ENCODE data around the gene PLCB1. TPM values are rescaled to one million over a fixed set of nuclear protein-coding genes. Genes with fewer than 3 reads are reported as not detected.
A peak's percentile ranks its signal among the peaks of the same experiment; 100 is the strongest.

PLCB1 gene
- total and polyA plus RNA-seq, 2 experiments from 2014 or later: 8.0 to 17.6 TPM

GRCh38 chr20:8304124-8304816, 172.2 kb downstream of the PLCB1 start:
- TF ChIP-seq, protein P1, sequence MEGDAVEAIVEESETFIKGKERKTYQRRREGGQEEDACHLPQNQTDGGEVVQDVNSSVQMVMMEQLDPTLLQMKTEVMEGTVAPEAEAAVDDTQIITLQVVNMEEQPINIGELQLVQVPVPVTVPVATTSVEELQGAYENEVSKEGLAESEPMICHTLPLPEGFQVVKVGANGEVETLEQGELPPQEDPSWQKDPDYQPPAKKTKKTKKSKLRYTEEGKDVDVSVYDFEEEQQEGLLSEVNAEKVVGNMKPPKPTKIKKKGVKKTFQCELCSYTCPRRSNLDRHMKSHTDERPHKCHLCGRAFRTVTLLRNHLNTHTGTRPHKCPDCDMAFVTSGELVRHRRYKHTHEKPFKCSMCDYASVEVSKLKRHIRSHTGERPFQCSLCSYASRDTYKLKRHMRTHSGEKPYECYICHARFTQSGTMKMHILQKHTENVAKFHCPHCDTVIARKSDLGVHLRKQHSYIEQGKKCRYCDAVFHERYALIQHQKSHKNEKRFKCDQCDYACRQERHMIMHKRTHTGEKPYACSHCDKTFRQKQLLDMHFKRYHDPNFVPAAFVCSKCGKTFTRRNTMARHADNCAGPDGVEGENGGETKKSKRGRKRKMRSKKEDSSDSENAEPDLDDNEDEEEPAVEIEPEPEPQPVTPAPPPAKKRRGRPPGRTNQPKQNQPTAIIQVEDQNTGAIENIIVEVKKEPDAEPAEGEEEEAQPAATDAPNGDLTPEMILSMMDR (IDR thresholded peaks at IDR 0.05; ENCODE audit: low read depth, low read length): no peak
- Histone ChIP-seq H3K9me3 (ENCODE audit: low read depth) (no peaks in the 10 kb centered on the region), H3K4me1 (ENCODE audit: low read depth) (peaks cover 5% of the 10 kb centered on the region), H3K27ac (no peak overlapping the region), H3K36me3 (no peaks in the 10 kb centered on the region), H3K4me3 (no peak overlapping the region), H3K27me3 (no peaks in the 10 kb centered on the region)
- DNase-seq (ENCODE audit: low read depth in 1 of 2, low spot score in 1 of 2): no peak

DNA sequence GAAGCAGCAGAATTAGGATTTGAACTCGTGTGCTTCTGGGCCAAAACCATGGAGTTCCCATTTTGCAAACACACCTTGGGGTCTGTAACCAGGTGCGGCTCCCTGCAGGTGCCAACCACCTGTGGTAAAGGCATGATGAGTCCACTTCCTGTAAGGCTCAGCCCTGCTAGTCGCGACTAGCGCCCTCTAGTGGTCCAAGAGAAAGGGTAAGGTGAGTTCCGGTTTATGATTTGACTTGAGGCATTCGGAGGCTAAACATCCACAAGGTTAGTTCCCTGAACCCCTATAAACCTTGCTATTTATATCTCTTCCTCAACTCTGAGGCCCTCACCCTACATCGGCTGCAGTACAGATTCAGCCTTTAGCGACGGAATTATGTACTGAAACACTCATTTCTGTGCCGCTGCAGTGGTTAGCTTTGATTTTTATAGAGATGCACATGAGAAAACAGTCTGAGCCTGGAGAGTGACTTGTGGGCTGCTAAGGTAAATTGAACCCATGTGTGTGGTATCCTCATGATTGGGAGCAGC, 173.4 kb downstream of the PLCB1 start:
- Histone ChIP-seq H3K27ac (no peak overlapping the region), H3K36me3 (no peaks in the 10 kb centered on the region), H3K4me1 (ENCODE audit: low read depth) (peaks cover 13% of the 10 kb centered on the region), H3K27me3 (no peaks in the 10 kb centered on the region), H3K9me3 (ENCODE audit: low read depth) (no peaks in the 10 kb centered on the region), H3K4me3 (no peak overlapping the region)
- TF ChIP-seq, protein P1 (IDR thresholded peaks at IDR 0.05; ENCODE audit: low read depth, low read length): peak; percentile 67
- peak; percentile 43 to 64 for DNase-seq (ENCODE audit: low read depth in 1 of 2, low spot score in 1 of 2)

DNA sequence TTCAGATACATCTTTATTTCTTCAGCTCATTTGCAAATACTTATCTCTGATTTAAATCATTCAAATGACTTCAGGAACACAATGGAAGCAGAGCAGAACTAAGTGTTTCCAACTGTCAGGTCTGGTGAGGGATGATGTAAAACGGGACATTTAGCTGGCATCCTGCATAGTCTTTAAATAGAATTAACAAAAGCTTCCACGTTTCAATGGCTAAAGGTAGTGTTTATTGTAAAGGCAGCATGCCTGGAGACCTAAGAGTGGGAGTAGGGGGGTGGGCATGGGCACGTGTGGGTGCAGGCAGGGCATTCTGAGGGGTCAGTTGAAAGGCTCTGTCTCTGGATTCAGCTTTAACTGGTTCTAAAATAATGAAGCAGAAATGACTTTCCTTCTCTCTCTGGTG, 174.9 kb downstream of the PLCB1 start:
- Histone ChIP-seq H3K9me3 (ENCODE audit: low read depth) (no peaks in the 10 kb centered on the region), H3K4me3 (no peak overlapping the region), H3K4me1 (ENCODE audit: low read depth) (peaks cover 23% of the 10 kb centered on the region), H3K36me3 (no peaks in the 10 kb centered on the region), H3K27me3 (no peaks in the 10 kb centered on the region), H3K27ac (no peak overlapping the region)
- DNase-seq (ENCODE audit: low read depth in 1 of 2, low spot score in 1 of 2): no peak
- TF ChIP-seq, protein P1 (IDR thresholded peaks at IDR 0.05; ENCODE audit: low read depth, low read length): no peak

- H3K36me3 ChIP-seq: no peaks in the 10 kb centered on the region
- H3K4me1 ChIP-seq (ENCODE audit: low read depth): peaks cover 19% of the 10 kb centered on the region
- H3K27me3 ChIP-seq: no peaks in the 10 kb centered on the region
- peak; percentile 22 to 49 for DNase-seq (ENCODE audit: low read depth in 1 of 2, low spot score in 1 of 2)
- H3K27ac ChIP-seq: no peak overlapping the region
- TF ChIP-seq, protein P1 (IDR thresholded peaks at IDR 0.05; ENCODE audit: low read depth, low read length): no peak
- H3K9me3 ChIP-seq (ENCODE audit: low read depth): no peaks in the 10 kb centered on the region
- no peak overlapping the region for H3K4me3 ChIP-seq
These were observed 177.6 kb downstream of the PLCB1 start for GRCh38 chr20:8309634-8310033.

DNA sequence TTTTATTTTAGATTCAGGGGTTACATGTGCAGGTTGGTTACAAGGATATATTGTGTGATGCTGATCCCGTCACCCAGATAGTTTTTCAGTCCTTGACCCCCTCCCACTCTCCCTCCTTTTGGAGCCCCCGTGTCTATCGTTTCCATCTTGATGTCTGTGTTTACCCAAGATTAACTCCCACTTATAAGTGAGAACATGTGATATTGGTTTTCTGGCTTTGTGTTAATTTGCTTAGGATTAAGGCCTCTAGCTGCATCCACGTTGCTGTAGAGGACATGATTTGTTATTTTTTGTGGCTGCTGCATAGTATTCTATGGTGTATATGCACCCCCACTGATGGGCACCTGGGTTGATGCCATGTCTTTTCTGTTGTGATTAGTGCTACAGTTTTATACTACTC, 178.6 kb downstream of the PLCB1 start:
- H3K9me3 ChIP-seq (ENCODE audit: low read depth): no peaks in the 10 kb centered on the region
- H3K36me3 ChIP-seq: no peaks in the 10 kb centered on the region
- no peak for DNase-seq (ENCODE audit: low read depth in 1 of 2, low spot score in 1 of 2)
- H3K27me3 ChIP-seq: no peaks in the 10 kb centered on the region
- H3K4me3 ChIP-seq: no peak overlapping the region
- TF ChIP-seq, protein P1 (IDR thresholded peaks at IDR 0.05; ENCODE audit: low read depth, low read length): no peak
- H3K27ac ChIP-seq: no peak overlapping the region
- peaks cover 19% of the 10 kb centered on the region for H3K4me1 ChIP-seq (ENCODE audit: low read depth)
